Measurements from ENCODE around the gene HAGH.

Gene HAGH

DNA sequence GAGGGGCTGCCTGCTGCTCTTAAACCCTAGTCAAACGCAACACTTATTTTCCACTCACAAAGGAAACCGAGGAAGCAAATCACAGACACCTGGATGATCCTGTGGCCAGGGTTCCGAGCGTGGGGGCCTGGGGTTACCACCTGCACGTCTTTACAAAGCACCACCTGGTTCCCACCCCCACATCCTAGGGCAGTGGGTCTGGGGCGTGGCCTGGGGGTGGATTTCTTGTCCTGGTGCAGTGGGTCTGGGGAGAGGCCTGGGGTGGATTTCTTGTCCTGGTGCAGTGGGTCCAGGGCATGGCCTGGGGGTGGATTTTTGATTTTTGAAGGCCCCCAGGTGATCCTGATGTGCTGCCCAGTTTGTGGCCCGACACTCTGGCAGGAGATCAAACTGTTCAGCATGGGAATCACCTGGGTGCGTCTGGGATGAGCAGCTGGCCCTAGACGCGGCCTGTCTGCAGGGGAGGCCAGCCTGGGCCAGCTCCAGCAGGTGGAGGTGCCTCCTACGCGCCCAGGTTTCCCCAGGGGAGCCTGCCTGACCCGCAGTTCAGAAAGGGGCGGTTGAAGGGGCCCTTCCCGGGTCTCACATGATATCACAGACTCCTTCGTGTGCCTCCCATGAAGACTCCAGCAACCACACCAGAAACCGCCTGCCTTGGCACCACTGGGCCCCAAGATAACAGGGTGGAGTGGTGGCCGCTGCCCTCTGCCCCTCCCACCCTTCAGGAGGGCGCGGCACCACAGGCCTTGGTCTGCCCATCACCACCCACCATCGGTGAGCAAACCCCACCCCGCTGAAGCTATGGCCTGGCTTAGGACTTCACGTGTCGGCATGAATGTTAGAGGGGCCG, 6.3 kb downstream of the HAGH start:
- WGBS, 2 experiments (ENCODE audit: insufficient coverage in 2 of 2), result 90 to 94% methylated on average over 15 to 19 of the region's 25 CpGs
- Histone ChIP-seq H3K4me1 (ENCODE audit: control insufficient read depth, insufficient read depth, low read length, poor library complexity, severe bottlenecking) (no peaks in the 10 kb centered on the region), H3K4me3 (ENCODE audit: extremely low read depth, insufficient read depth, low read length, poor library complexity, severe bottlenecking) (no peak overlapping the region), H3K9me3 (ENCODE audit: control insufficient read depth, low read length) (no peaks in the 10 kb centered on the region), H3K27ac (ENCODE audit: low read depth, low read length, severe bottlenecking) (no peak overlapping the region), H3K36me3 (ENCODE audit: control insufficient read depth, insufficient read depth, low read length) (peaks cover 35% of the 10 kb centered on the region)

DNA sequence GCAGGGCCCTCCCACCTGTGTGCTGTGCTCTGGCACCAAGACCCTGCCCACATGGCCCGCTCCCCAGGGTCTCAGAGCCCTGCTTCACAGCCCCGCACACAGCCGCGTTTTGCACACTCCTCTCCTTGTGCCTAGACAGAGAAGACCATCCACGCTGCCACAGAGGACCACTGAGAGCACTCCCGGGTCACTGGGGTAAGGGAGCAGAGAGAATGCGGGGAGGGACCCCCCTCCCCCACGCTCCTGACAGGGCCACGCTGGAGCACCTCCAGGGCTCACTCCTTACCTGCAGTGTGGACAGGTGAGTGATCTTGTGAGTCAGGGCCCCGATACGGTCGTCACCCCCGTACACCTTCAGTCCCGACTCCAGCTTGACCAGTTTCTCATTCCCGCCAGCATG, 7.0 kb downstream of the HAGH start:
- H3K4me1 ChIP-seq (ENCODE audit: control insufficient read depth, insufficient read depth, low read length, poor library complexity, severe bottlenecking), result no peaks in the 10 kb centered on the region
- no peaks in the 10 kb centered on the region for H3K9me3 ChIP-seq (ENCODE audit: control insufficient read depth, low read length)
- H3K27ac ChIP-seq (ENCODE audit: low read depth, low read length, severe bottlenecking), result no peak overlapping the region
- WGBS, 2 experiments (ENCODE audit: insufficient coverage in 2 of 2), result 89 to 95% methylated on average over 10 to 11 of the region's 15 CpGs
- peaks cover 35% of the 10 kb centered on the region for H3K36me3 ChIP-seq (ENCODE audit: control insufficient read depth, insufficient read depth, low read length)
- no peak overlapping the region for H3K4me3 ChIP-seq (ENCODE audit: extremely low read depth, insufficient read depth, low read length, poor library complexity, severe bottlenecking)

DNA sequence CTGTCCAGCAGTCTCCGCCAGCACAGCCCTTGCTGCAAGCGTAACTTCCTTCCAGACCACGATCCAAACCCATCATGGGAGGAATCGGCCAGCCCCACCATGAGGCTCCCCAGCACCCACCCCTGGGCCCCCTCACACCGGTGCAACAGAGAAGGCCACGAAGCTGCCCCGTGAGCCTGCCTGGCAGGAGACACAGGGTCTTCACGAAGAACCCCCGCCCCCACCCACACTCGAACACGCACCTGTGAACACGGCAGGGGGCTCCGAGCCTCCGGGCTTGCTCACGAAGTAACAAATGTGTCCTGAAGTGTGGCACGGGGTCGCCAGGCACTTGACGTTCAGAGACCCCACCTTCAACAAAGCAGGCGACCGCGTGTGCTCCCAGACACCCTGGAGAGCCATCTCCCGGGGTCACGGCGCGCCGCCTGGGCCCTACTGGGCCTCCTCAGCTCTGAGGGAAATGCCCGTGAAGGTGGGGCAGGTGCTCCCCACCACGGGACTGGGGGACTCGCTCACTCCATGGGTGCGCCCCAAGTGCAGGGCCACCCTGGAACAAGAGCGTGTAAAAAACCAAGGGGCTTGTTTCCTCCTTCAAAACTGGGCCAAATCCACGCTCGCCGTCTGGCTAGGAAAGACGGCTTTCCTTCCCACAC, 7.6 kb downstream of the HAGH start:
- peaks cover 39% of the 10 kb centered on the region for H3K36me3 ChIP-seq (ENCODE audit: control insufficient read depth, insufficient read depth, low read length)
- H3K4me1 ChIP-seq (ENCODE audit: control insufficient read depth, insufficient read depth, low read length, poor library complexity, severe bottlenecking), result no peaks in the 10 kb centered on the region
- no peaks in the 10 kb centered on the region for H3K9me3 ChIP-seq (ENCODE audit: control insufficient read depth, low read length)
- no peak overlapping the region for H3K4me3 ChIP-seq (ENCODE audit: extremely low read depth, insufficient read depth, low read length, poor library complexity, severe bottlenecking)
- 97% methylated on average over 28 to 34 of the region's 35 CpGs for WGBS, 2 experiments (ENCODE audit: insufficient coverage in 2 of 2)
- H3K27ac ChIP-seq (ENCODE audit: low read depth, low read length, severe bottlenecking), result no peak overlapping the region

- Histone ChIP-seq H3K9me3 (ENCODE audit: control insufficient read depth, low read length) (no peaks in the 10 kb centered on the region), H3K4me3 (ENCODE audit: extremely low read depth, insufficient read depth, low read length, poor library complexity, severe bottlenecking) (no peak overlapping the region), H3K36me3 (ENCODE audit: control insufficient read depth, insufficient read depth, low read length) (peaks cover 44% of the 10 kb centered on the region), H3K27ac (ENCODE audit: low read depth, low read length, severe bottlenecking) (no peak overlapping the region), H3K4me1 (ENCODE audit: control insufficient read depth, insufficient read depth, low read length, poor library complexity, severe bottlenecking) (no peaks in the 10 kb centered on the region)
- 95% methylated on average over 21 to 27 of the region's 27 CpGs for WGBS, 2 experiments (ENCODE audit: insufficient coverage in 2 of 2)
Measured at GRCh38 chr16:1818204-1818872, 8.3 kb downstream of the HAGH start.

GRCh38 chr16:1817716-1818115, 8.9 kb downstream of the HAGH start:
- no peaks in the 10 kb centered on the region for H3K4me1 ChIP-seq (ENCODE audit: control insufficient read depth, insufficient read depth, low read length, poor library complexity, severe bottlenecking)
- peaks cover 41% of the 10 kb centered on the region for H3K36me3 ChIP-seq (ENCODE audit: control insufficient read depth, insufficient read depth, low read length)
- no peaks in the 10 kb centered on the region for H3K9me3 ChIP-seq (ENCODE audit: control insufficient read depth, low read length)
- 90 to 97% methylated on average over 15 to 17 of the region's 17 CpGs for WGBS, 2 experiments (ENCODE audit: insufficient coverage in 2 of 2)
- no peak overlapping the region for H3K4me3 ChIP-seq (ENCODE audit: extremely low read depth, insufficient read depth, low read length, poor library complexity, severe bottlenecking)
- no peak overlapping the region for H3K27ac ChIP-seq (ENCODE audit: low read depth, low read length, severe bottlenecking)

DNA sequence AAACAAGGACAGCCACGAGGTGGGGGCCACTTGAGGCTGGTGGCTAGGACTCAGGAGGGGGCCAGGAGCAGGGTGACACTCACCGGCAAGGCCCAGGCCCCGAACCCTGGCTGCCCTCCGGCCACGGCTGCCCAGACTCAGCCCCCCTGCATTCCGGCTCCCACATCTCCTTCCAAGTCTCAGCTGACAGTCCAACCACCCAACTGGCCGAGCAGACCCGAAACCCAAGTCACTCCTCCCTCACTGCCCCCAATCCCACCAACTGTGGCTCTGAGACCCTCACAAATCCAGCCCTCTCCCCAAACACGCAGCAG, 9.4 kb downstream of the HAGH start:
- no peaks in the 10 kb centered on the region for H3K9me3 ChIP-seq (ENCODE audit: control insufficient read depth, low read length)
- H3K27ac ChIP-seq (ENCODE audit: low read depth, low read length, severe bottlenecking), result no peak overlapping the region
- no peaks in the 10 kb centered on the region for H3K4me1 ChIP-seq (ENCODE audit: control insufficient read depth, insufficient read depth, low read length, poor library complexity, severe bottlenecking)
- no peak overlapping the region for H3K4me3 ChIP-seq (ENCODE audit: extremely low read depth, insufficient read depth, low read length, poor library complexity, severe bottlenecking)
- peaks cover 37% of the 10 kb centered on the region for H3K36me3 ChIP-seq (ENCODE audit: control insufficient read depth, insufficient read depth, low read length)
- WGBS, 2 experiments (ENCODE audit: insufficient coverage in 2 of 2), result 87 to 99% methylated on average over 4 to 8 of the region's 9 CpGs

DNA sequence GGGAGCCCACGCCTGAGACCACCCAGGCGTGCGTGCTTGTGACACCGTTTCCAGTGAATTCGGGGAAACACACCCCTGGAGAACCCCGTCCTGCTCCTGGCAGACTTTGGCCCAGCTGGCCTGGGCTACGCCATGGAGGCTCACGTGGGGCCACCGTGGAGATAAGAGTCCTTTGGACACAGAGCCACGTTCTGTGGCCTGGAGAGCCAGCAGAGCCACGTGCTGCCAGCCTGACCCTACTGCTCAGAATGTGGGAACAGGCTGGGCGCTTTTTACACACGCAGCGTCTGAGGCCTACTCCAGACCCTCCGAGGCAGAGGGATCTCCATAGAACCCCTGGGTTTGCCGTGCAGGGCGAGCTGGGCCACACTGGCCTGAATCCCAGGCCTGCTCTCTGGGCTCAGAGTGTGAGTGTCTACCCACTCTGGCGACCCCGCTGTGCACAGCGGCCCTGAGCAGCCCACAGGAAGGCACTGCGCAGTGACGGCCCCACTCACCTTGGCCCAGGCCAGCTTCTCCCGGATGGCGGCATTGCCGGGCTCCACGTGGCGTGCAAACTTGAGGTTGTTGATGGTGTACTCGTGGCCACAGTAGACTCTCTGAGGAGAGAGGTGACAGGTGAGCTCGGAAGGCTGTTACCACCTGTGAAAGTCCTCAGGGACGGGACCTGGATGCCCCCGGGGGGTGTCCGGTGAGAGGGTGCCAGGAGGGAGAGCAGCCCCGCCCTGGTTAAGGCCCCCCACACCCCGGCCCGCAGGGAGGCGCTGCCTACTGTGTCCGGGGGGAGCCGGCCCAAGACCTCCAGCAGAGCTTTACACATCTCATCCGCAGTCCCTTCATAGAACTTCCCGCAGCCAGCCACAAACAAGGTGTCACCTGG, 10.0 kb downstream of the HAGH start:
- H3K36me3 ChIP-seq (ENCODE audit: control insufficient read depth, insufficient read depth, low read length), result peaks cover 34% of the 10 kb centered on the region
- 96% methylated on average over 30 to 39 of the region's 40 CpGs for WGBS, 2 experiments (ENCODE audit: insufficient coverage in 2 of 2)
- H3K4me1 ChIP-seq (ENCODE audit: control insufficient read depth, insufficient read depth, low read length, poor library complexity, severe bottlenecking), result no peaks in the 10 kb centered on the region
- H3K9me3 ChIP-seq (ENCODE audit: control insufficient read depth, low read length), result no peaks in the 10 kb centered on the region
- no peak overlapping the region for H3K27ac ChIP-seq (ENCODE audit: low read depth, low read length, severe bottlenecking)
- no peak overlapping the region for H3K4me3 ChIP-seq (ENCODE audit: extremely low read depth, insufficient read depth, low read length, poor library complexity, severe bottlenecking)

DNA sequence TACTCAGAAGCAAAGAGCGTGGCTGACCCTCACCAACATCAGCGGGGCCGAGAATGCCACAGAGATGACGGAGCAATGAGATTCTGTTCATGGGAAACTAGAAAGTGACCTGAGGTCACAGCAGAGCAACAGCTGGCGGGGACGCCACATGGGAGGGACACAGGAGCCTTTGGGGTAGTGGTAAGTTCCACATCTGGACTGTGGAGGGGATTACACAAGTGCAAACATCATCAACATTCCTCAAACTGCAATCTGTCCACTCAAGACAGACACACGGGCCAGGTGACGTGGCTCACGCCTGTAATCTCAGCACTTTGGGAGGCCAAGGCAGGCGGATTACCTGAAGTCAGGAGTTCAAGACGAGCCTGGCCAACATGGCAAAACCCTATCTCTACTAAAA, 11.2 kb downstream of the HAGH start:
- H3K4me3 ChIP-seq (ENCODE audit: extremely low read depth, insufficient read depth, low read length, poor library complexity, severe bottlenecking), result no peak overlapping the region
- no peaks in the 10 kb centered on the region for H3K9me3 ChIP-seq (ENCODE audit: control insufficient read depth, low read length)
- 92 to 94% methylated on average over 6 to 11 of the region's 11 CpGs for WGBS, 2 experiments (ENCODE audit: insufficient coverage in 2 of 2)
- peaks cover 34% of the 10 kb centered on the region for H3K36me3 ChIP-seq (ENCODE audit: control insufficient read depth, insufficient read depth, low read length)
- H3K27ac ChIP-seq (ENCODE audit: low read depth, low read length, severe bottlenecking), result no peak overlapping the region
- no peaks in the 10 kb centered on the region for H3K4me1 ChIP-seq (ENCODE audit: control insufficient read depth, insufficient read depth, low read length, poor library complexity, severe bottlenecking)

- Histone ChIP-seq H3K4me1 (ENCODE audit: control insufficient read depth, insufficient read depth, low read length, poor library complexity, severe bottlenecking) (no peaks in the 10 kb centered on the region), H3K36me3 (ENCODE audit: control insufficient read depth, insufficient read depth, low read length) (peaks cover 38% of the 10 kb centered on the region), H3K9me3 (ENCODE audit: control insufficient read depth, low read length) (no peaks in the 10 kb centered on the region), H3K4me3 (ENCODE audit: extremely low read depth, insufficient read depth, low read length, poor library complexity, severe bottlenecking) (no peak overlapping the region), H3K27ac (ENCODE audit: low read depth, low read length, severe bottlenecking) (no peak overlapping the region)
- 47 to 54% methylated on average over 11 to 13 of the region's 17 CpGs for whole genome bisulfite sequencing, 2 experiments (ENCODE audit: insufficient coverage in 2 of 2)
Measured at GRCh38 chr16:1812732-1813163, 13.9 kb downstream of the HAGH start.

GRCh38 chr16:1810536-1810935, 16.1 kb downstream of the HAGH start:
- peaks cover 38% of the 10 kb centered on the region for H3K36me3 ChIP-seq (ENCODE audit: control insufficient read depth, insufficient read depth, low read length)
- 92 to 95% methylated on average over 11 to 13 of the region's 16 CpGs for WGBS, 2 experiments (ENCODE audit: insufficient coverage in 2 of 2)

More at GRCh38 chr16:1810536-1810935, 16.1 kb downstream of the HAGH start:
- no peak overlapping the region for H3K27ac ChIP-seq (ENCODE audit: low read depth, low read length, severe bottlenecking)
- no peaks in the 10 kb centered on the region for H3K9me3 ChIP-seq (ENCODE audit: control insufficient read depth, low read length)
- no peak overlapping the region for H3K4me3 ChIP-seq (ENCODE audit: extremely low read depth, insufficient read depth, low read length, poor library complexity, severe bottlenecking)
- no peaks in the 10 kb centered on the region for H3K4me1 ChIP-seq (ENCODE audit: control insufficient read depth, insufficient read depth, low read length, poor library complexity, severe bottlenecking)

Data from mesodermal cell (in vitro differentiated cells).